Liver (tissue), 3 donors: ENCODE results near the gene SCN1A.

Experiments
- CTCF ChIP-seq: fragments of 150-350 bp; IDR thresholded peaks from 2 replicates; pipeline ENCODE4 v1.5.1; 2017; ENCODE audit warnings: improper control_type of control experiment, low read depth, low read length; ENCODE audit not compliant: missing input control
- EGR1 ChIP-seq, 2 donors: IDR thresholded peaks; 2 replicates each; pipeline ENCODE4 v1.6.1; 2016 to 2018; ENCODE audit warnings: antibody characterized with exemption in 2 of 2, low read depth in 2 of 2
- FOXA1 ChIP-seq: IDR thresholded peaks from 2 replicates; pipeline ENCODE4 v1.6.1; 2016; ENCODE audit warnings: antibody characterized with exemption
- GABPA ChIP-seq, 2 donors: IDR thresholded peaks in 1 of 2; conservative IDR thresholded peaks in 1 of 2; 2 replicates each; pipeline ENCODE4 v1.6.1; 2016; ENCODE audit warnings: antibody characterized with exemption in 2 of 2, mild to moderate bottlenecking in 1 of 2, moderate library complexity in 1 of 2
- HNF4A ChIP-seq, 2 donors: conservative IDR thresholded peaks; 2 replicates each; pipeline ENCODE4 v1.6.1; 2016; ENCODE audit warnings: antibody characterized with exemption in 2 of 2, mild to moderate bottlenecking in 2 of 2
- JUND ChIP-seq, 2 donors: IDR thresholded peaks; 2 replicates each; pipeline ENCODE4 v1.6.1; 2016; ENCODE audit warnings: antibody characterized with exemption in 2 of 2
- RAD21 ChIP-seq, 2 donors: IDR thresholded peaks; 2 replicates each; pipeline ENCODE4 v1.6.1; 2016; ENCODE audit warnings: antibody characterized with exemption in 2 of 2, mild to moderate bottlenecking in 2 of 2
- REST ChIP-seq: IDR thresholded peaks from 2 replicates; pipeline ENCODE4 v1.6.1; 2016; ENCODE audit warnings: antibody characterized with exemption, mild to moderate bottlenecking
- TAF1 ChIP-seq: conservative IDR thresholded peaks from 2 replicates; pipeline ENCODE4 v1.6.1; 2016; ENCODE audit warnings: antibody characterized with exemption, mild to moderate bottlenecking
- YY1 ChIP-seq: IDR thresholded peaks from 2 replicates; pipeline ENCODE4 v1.6.1; 2016; ENCODE audit warnings: antibody characterized with exemption, mild to moderate bottlenecking
- TF ChIP-seq, protein P1 (sequence below): IDR thresholded peaks from 2 replicates; pipeline ENCODE4 v1.6.1; 2016; ENCODE audit warnings: antibody characterized with exemption
- donor health status: healthy.
- donor health status: healthy.

- TF ChIP-seq CTCF = no peak
- TF ChIP-seq TAF1 = no peak
- TF ChIP-seq FOXA1 = no peak
- no peak for TF ChIP-seq GABPA (IDR thresholded peaks at IDR 0.05 in 1 of 2, conservative IDR thresholded peaks at IDR 0.05 in 1 of 2)
- no peak for TF ChIP-seq RAD21 (IDR thresholded peaks at IDR 0.05)
- no peak for TF ChIP-seq HNF4A (conservative IDR thresholded peaks at IDR 0.05)
- TF ChIP-seq YY1 = no peak
- TF ChIP-seq EGR1 (IDR thresholded peaks at IDR 0.05; ENCODE audit: low read depth in 2 of 2) = no peak
- TF ChIP-seq, protein P1, sequence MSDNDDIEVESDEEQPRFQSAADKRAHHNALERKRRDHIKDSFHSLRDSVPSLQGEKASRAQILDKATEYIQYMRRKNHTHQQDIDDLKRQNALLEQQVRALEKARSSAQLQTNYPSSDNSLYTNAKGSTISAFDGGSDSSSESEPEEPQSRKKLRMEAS = no peak
- no peak for TF ChIP-seq REST
- TF ChIP-seq JUND (IDR thresholded peaks at IDR 0.05) = no peak
These were observed 24.2 kb upstream of the SCN1A start for GRCh38 chr2:166152064-166152463.
